Omental fat pad (tissue), 4 donors: ENCODE results near the gene DLEC1. TPM values are rescaled to one million over a fixed set of nuclear protein-coding genes. Genes with fewer than 3 reads are reported as not detected.
"Not testable (repeated sequence)": the region's sequence is repeated elsewhere in the genome, so short reads cannot be mapped to it uniquely, and the experiment has no call there.

Source experiments
- ATAC-seq: fragments of 150-250 bp; one replicate; pipeline ENCODE4 v1.9.1; 2016; ENCODE audit warnings: mild to moderate bottlenecking, moderate library complexity; ENCODE audit not compliant: low FRiP score
- DNase-seq: peaks from one replicate; pipeline ENCODE4 v3.0.0-alpha.2; 2019; ENCODE audit warnings: low spot score
- total RNA-seq, 4 donors: library from RNA; depleted of rRNA; stranded (reverse); fragments of >200 nt; gene quantifications; one replicate each; pipeline ENCODE4 v1.1.0, GENCODE V29; 2016
- TF ChIP-seq, protein P1 (sequence below), 3 donors: fragments of 450-650 bp; IDR thresholded peaks; one replicate each; pipeline ENCODE4 v1.5.1; 2016 to 2017; ENCODE audit warnings: antibody characterized with exemption in 3 of 3, mild to moderate bottlenecking in 3 of 3, moderate library complexity in 2 of 3

DLEC1 gene
- total RNA-seq, 4 donors from 2014 or later, result 0.47 to 5.5 (median 1.4) TPM

DNA sequence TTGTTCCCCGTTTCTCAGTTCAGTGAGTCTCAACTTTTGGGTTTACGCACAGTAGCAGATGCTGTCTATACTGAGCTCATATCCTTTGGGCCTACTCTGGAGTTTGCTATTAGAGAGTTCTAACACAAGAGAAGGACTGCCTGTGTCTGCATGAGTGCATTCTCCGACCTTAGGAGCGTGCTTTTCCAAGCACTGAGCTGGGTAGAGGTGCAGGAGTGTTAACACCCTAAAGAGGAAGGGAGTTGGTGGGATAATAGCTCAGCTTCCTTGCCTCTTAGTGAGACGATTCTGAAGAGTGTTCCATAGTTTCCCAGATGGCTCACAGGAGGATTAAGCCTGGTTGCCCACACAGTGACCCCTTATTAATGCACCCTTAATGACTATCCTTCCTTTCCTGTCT lies 119.5 kb downstream of the DLEC1 start:
- TF ChIP-seq, protein P1, sequence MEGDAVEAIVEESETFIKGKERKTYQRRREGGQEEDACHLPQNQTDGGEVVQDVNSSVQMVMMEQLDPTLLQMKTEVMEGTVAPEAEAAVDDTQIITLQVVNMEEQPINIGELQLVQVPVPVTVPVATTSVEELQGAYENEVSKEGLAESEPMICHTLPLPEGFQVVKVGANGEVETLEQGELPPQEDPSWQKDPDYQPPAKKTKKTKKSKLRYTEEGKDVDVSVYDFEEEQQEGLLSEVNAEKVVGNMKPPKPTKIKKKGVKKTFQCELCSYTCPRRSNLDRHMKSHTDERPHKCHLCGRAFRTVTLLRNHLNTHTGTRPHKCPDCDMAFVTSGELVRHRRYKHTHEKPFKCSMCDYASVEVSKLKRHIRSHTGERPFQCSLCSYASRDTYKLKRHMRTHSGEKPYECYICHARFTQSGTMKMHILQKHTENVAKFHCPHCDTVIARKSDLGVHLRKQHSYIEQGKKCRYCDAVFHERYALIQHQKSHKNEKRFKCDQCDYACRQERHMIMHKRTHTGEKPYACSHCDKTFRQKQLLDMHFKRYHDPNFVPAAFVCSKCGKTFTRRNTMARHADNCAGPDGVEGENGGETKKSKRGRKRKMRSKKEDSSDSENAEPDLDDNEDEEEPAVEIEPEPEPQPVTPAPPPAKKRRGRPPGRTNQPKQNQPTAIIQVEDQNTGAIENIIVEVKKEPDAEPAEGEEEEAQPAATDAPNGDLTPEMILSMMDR (IDR thresholded peaks at IDR 0.05), result no peak
- no peak for ATAC-seq
- DNase-seq, result no peak

DNA sequence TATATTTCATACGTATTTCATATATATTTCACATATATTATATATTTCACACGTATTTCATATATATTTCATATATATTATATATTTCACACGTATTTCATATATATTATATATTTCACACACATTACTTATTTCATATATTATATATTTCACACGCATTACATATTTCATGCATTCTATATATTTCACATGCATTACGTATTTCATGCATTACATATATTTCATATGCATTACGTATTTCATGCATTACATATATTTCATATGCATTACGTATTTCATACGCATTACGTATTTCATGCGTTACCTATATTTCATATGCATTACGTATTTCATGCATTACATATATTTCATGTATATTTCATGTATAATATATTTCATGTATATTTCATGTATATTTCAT lies 121.7 kb downstream of the DLEC1 start:
- ATAC-seq, result not testable (repeated sequence)

DNA sequence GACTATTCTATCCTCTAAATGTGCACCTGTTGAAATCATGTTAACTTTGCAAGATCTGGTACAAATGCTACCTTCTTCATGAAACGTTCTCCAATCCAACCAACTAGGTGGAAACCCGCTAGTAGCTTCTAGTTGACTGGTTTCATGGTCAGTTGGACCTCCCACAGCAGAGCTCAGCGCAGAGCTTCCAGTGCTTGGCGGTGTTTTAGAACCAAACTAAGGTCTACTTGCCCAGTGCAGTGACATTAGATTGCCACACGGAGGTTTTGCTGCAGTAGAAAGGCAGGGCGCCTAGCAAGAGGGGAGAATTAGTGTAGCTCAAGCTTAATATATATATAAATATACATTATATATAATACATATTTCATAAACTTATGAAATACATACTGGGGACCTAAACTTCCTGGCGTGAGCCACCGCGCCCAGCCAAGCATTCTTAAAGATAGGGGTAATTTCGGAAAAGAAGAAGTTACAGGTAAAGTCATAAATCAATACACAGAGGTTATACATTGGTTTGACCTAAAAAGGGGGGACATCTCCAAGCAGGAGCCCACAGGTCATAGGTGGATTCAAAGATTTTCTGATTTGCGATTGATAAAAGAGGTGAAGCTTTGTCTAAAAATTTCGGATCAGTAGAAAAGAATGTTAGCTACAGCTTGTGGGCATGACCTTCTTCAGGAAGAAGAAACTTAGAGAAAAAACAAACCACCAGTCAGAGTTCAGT lies 124.3 kb downstream of the DLEC1 start:
- ATAC-seq, result no peak
- no peak for DNase-seq
- TF ChIP-seq, protein P1 (IDR thresholded peaks at IDR 0.05), result no peak

More for the DNA sequence above, 121.7 kb downstream of the DLEC1 start:
- DNase-seq, result not testable (repeated sequence)

DNA sequence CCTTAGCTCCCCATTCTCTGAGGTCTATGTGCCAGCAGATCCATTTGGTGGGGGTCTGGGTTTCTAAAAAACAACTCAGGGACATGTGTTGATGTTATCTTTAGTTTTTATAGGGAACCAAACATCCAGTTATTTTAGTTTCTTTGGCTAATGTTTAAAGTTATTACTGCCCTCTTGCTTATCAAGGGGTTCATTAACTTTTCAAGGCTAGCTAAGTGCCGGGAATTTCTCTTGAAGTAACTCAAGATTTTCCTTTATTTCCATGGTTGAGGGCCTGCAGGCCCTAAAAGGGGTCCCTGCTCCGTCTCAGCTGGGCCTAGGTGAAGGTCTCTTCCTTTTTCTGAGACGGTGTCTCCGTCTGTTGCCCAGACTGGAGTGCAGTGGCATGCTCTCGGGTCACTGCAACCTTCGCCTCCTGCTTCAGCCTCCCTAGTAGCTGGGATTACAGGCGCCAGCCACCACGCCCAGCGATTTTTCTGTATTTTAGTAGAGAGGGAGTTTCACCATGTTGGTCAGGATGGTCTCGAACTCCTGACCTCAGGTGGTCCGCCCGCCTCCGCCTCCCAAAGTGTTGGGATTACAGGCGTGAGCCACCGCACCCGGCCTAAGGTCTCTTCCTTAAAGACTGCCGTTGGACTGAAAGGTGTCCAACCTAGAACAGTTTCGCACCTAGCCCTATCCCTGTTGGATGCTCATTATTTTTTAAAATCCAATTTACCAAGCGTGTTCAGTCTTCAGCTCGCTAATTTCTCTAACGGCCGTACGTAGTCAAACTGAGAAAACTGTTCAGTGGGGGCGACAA lies 125.0 kb downstream of the DLEC1 start:
- no peak for DNase-seq
- ATAC-seq, result no peak

DNA sequence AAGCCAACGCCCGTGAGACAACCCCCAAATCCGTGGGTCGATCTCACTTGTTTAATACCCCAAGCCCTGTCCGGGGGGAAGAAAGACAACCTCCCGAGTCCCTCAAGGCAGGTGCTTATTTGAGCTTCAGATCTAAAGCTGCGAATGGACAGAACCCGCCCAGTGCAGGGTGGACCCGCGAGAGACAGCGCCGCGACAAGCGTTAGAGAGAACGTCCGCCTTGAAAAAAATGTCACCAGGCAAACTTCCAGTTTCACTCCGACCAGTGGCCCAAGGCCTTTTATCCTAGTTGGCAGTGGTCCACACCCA lies 125.6 kb downstream of the DLEC1 start:
- ATAC-seq (no peak), DNase-seq (no peak)
- TF ChIP-seq, protein P1 (IDR thresholded peaks at IDR 0.05), result no peak

More for the DNA sequence above, 125.0 kb downstream of the DLEC1 start:
- TF ChIP-seq, protein P1 (IDR thresholded peaks at IDR 0.05), result no peak

DNA sequence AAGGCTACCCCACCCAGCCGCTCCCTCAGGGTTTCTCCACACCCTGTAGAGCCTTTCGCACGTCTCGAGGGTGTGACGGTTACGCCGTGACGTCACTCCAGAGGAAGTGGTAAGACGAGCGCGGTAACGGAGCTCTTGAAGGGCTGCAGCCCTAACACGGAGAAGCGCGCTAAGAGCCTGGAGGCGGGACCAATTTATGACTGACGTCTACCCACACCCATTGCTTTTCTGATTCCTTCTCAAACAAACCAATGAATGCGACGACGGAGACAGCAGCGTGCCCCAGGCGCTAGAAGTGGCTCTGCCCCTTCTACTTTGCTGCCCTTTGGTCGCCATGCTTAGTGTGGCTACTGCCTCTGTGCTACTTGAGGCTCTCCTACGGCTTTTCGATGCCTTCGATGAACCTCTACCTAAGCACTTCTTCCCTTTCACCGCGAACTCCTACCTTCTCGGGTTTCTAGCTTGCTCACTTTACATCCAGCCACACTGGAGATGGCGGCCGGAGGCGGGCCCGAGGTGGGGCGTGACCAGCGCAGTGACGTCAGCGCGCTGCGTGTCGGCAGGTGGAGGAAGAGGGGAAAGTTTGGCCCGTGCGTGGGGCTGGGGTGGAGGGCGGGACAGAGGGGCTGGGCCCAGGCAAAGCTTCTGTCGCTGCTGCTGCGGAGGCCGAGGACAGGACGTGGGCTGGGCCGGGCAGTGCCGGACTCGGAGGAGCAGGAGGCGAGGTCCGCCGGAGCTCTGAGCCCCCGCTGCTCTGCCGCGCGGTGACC lies 126.1 kb downstream of the DLEC1 start, which contains the start of gene OXSR1:
Gene OXSR1, plus strand, starts transcription at position 586 of the 770 bp plus-strand sequence. CDS start 340 bp downstream, outside the sequence.
- ATAC-seq, result peak; percentile 99
- TF ChIP-seq, protein P1 (IDR thresholded peaks at IDR 0.05), result no peak

More for the DNA sequence above, 126.1 kb downstream of the DLEC1 start, which contains the start of gene OXSR1:
- DNase-seq, result peak; percentile 99
